HG02852 (cell line): Measurements from ENCODE around the gene IKZF2.

Experiments used
- ATAC-seq: cut with Tn5 transposase; IDR thresholded peaks from one replicate; pipeline ENCODE4 v1.9.1; 2021; ENCODE audit warnings: mild to moderate bottlenecking, moderate library complexity; ENCODE audit not compliant: unreplicated experiment

IKZF2 gene

GRCh38 chr2:213151437-213152064, at the start of gene IKZF2:
TSS of gene IKZF2 (minus strand) at chr2:213151612. CDS start at chr2:213148629, 2,983 bp downstream.
- peak; percentile 64 for ATAC-seq

- no peak for ATAC-seq
Measured at GRCh38 chr2:213199871-213200270, 48.5 kb upstream of the IKZF2 start.

- ATAC-seq = no peak
Measured at GRCh38 chr2:213189001-213189899, 37.8 kb upstream of the IKZF2 start.

GRCh38 chr2:213188533-213188867, 37.1 kb upstream of the IKZF2 start:
- no peak for ATAC-seq

- ATAC-seq = no peak
Measured at GRCh38 chr2:213187833-213188532, 36.6 kb upstream of the IKZF2 start.

- no peak for ATAC-seq
Measured at GRCh38 chr2:213187386-213187785, 36.0 kb upstream of the IKZF2 start.

- ATAC-seq = peak; percentile 99
Measured at GRCh38 chr2:213185147-213185822, 33.9 kb upstream of the IKZF2 start.

GRCh38 chr2:213181712-213182111, 30.3 kb upstream of the IKZF2 start:
- ATAC-seq = no peak

GRCh38 chr2:213177679-213178078, 26.3 kb upstream of the IKZF2 start:
- ATAC-seq = no peak

- no peak for ATAC-seq
Measured at GRCh38 chr2:213175673-213176247, 24.3 kb upstream of the IKZF2 start.

- no peak for ATAC-seq
Measured at GRCh38 chr2:213172641-213173040, 21.2 kb upstream of the IKZF2 start.

GRCh38 chr2:213171147-213171546, 19.7 kb upstream of the IKZF2 start:
- ATAC-seq = no peak

GRCh38 chr2:213167271-213167930, 16.0 kb upstream of the IKZF2 start:
- ATAC-seq = no peak

GRCh38 chr2:213166109-213166508, 14.7 kb upstream of the IKZF2 start:
- peak; percentile 98 for ATAC-seq

- no peak for ATAC-seq
Measured at GRCh38 chr2:213164263-213164662, 12.9 kb upstream of the IKZF2 start.

GRCh38 chr2:213162516-213163118, 11.2 kb upstream of the IKZF2 start:
- no peak for ATAC-seq

GRCh38 chr2:213161759-213162515, 10.5 kb upstream of the IKZF2 start:
- ATAC-seq = no peak

- ATAC-seq = no peak
Measured at GRCh38 chr2:213159768-213160167, 8.4 kb upstream of the IKZF2 start.

GRCh38 chr2:213157242-213157641, 5.8 kb upstream of the IKZF2 start:
- peak; percentile 85 for ATAC-seq
